ENCODE data around the gene PLA2G12A.

Gene PLA2G12A

DNA sequence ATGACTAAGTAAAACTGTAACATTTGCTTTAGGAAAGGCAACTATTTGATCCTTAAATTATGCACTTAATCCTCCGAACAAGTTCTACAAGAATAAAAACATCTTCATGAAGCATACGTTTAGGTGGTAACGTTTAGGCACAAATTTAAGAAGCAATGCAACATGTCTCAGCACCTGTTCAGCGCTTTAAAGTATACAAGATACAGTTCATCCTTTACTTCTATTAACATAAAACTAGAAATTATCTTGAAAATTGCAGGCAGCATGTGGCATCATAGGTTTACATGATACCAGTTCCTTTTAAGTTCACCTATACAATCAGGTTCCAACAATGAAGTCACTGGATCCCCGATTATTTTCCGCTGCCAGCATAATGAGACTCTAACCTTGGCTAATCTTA is 1.5 kb downstream of the PLA2G12A start:
- no peak overlapping the region for H3K4me3 ChIP-seq (ENCODE audit: low read depth, low read length)
- TF ChIP-seq, protein P1, sequence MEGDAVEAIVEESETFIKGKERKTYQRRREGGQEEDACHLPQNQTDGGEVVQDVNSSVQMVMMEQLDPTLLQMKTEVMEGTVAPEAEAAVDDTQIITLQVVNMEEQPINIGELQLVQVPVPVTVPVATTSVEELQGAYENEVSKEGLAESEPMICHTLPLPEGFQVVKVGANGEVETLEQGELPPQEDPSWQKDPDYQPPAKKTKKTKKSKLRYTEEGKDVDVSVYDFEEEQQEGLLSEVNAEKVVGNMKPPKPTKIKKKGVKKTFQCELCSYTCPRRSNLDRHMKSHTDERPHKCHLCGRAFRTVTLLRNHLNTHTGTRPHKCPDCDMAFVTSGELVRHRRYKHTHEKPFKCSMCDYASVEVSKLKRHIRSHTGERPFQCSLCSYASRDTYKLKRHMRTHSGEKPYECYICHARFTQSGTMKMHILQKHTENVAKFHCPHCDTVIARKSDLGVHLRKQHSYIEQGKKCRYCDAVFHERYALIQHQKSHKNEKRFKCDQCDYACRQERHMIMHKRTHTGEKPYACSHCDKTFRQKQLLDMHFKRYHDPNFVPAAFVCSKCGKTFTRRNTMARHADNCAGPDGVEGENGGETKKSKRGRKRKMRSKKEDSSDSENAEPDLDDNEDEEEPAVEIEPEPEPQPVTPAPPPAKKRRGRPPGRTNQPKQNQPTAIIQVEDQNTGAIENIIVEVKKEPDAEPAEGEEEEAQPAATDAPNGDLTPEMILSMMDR (IDR thresholded peaks at IDR 0.05; ENCODE audit: borderline replicate concordance, insufficient read depth, low read depth, low read length) = no peak

DNA sequence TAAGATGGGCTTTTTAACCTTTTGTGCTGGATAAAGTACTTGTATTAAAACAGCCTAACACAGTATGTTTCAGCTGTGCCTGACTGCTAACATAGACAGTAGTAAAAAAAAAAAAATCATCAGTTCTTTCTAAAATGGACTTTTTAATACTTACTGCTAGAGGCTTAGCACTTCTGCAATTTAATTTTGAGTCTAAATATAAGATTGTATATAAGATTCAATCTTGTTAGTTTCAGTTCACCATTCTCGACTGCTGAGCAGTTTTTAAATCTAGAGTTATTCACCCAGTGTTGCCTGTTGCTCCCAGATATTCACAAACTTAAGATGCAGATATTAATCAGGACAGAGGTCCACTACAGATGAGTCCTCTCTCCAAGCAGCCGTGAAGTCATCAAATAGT is 6.8 kb downstream of the PLA2G12A start:
- TF ChIP-seq, protein P1 (IDR thresholded peaks at IDR 0.05; ENCODE audit: borderline replicate concordance, insufficient read depth, low read depth, low read length) = no peak
- H3K4me3 ChIP-seq (ENCODE audit: low read depth, low read length) = no peak overlapping the region

DNA sequence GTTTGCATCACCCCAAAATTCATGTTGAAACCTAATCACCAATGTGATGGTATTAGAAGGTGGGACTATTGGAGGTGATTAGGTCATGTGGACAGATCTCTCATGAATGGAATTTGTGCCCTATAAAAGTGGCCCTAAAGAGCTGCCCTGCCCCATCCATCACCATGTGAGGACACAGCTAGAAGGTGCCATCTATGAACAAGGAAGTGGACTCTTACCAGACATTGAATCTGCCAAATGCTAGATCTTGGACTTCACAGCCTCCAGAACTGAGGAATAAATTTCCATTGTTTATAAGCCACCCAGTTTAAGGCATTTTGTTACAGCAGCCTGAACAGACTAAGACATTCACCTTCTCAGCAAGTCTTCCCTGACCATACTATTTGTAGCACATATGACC is 7.5 kb downstream of the PLA2G12A start:
- H3K4me3 ChIP-seq (ENCODE audit: low read depth, low read length) = no peak overlapping the region
- TF ChIP-seq, protein P1 (IDR thresholded peaks at IDR 0.05; ENCODE audit: borderline replicate concordance, insufficient read depth, low read depth, low read length) = no peak

DNA sequence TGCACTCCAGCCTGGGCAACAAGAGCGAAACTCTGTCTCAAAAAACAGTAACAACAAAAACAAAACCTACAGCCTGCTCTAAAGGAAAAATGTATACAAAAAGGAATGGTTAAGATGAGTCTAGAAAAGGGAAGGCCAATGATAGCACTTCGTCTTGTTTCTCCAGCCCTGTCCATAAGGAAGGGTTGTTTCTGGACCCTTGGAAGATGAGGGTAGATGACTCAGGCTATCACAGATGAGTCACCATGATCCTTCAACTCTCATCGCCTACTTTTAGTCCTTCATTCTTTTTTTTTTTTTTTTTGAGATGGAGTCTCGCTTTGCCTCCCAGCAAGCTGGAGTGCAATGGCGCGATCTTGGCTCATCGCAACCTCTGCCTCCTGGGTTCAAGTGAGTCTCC is 8.8 kb downstream of the PLA2G12A start:
- TF ChIP-seq, protein P1 (IDR thresholded peaks at IDR 0.05; ENCODE audit: borderline replicate concordance, insufficient read depth, low read depth, low read length) = no peak
- no peak overlapping the region for H3K4me3 ChIP-seq (ENCODE audit: low read depth, low read length)

DNA sequence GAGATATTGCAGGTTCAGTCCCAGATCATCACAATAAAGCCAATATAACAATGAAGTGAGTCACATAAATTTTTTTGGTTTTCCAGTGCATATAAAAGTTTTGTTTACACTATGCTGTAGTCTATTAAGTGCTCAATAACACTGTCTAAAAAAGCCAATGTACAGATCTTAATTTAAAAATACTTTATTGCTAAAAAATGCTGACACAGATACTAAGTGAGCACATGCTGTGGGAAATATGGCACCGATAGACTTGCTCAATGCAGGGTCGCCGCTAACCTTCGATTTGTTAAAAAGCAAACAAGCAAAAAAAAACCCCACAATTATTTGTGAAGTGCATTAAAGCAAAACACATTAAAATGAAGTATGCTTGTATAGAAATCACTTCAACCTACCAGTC is 10.3 kb downstream of the PLA2G12A start:
- TF ChIP-seq, protein P1 (IDR thresholded peaks at IDR 0.05; ENCODE audit: borderline replicate concordance, insufficient read depth, low read depth, low read length) = no peak
- H3K4me3 ChIP-seq (ENCODE audit: low read depth, low read length) = no peak overlapping the region

DNA sequence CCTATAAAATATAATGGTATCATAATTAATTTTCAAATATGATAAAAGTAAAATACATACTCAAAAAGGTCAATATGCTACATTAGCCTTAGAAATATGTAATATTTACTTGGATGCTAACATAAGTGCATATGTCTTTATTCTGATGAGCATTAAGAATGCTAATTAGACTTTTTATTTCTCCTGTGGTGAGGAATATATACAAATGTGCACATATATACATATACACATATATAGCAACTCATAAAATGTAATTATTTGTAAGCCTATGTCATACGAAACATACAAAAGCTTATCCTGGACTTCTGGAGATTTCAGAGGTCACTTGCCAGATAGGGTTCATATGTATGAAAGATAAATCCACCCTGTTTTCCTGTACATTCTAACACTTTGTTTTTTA is 11.1 kb downstream of the PLA2G12A start:
- TF ChIP-seq, protein P1 (IDR thresholded peaks at IDR 0.05; ENCODE audit: borderline replicate concordance, insufficient read depth, low read depth, low read length) = no peak

DNA sequence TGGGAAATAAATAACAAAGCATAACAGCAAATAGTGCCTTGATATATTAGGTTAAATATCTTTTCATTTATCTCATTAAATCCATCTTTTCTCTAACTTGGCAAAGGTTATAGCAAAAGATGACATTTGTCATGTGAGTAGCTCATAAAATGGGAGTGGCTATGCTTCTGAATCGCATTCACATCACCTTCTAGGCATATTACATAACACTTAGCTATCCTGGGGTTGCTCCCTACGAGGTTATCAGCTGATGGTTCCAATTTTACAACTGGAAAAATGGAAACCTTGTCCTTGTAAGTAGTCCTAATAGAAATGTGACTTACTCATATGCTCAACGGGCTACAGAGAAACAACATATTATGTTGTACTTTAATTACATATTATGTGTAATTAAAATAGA is 16.4 kb downstream of the PLA2G12A start:
- TF ChIP-seq, protein P1 (IDR thresholded peaks at IDR 0.05; ENCODE audit: borderline replicate concordance, insufficient read depth, low read depth, low read length) = no peak
- H3K4me3 ChIP-seq (ENCODE audit: low read depth, low read length) = no peak overlapping the region

More for the DNA sequence above, 11.1 kb downstream of the PLA2G12A start:
- no peak overlapping the region for H3K4me3 ChIP-seq (ENCODE audit: low read depth, low read length)
